Chondrocyte (in vitro differentiated cells): ENCODE results near the gene PGPEP1. TPM values are rescaled to one million over a fixed set of nuclear protein-coding genes. Genes with fewer than 3 reads are reported as not detected.

Experiments
- DNase-seq: peaks from one replicate; pipeline ENCODE4 v3.0.0; 2021; ENCODE audit warnings: mixed read lengths, low spot score
- H3K27ac Mint-ChIP-seq: one replicate; pipeline ENCODE4 v1.8.0; 2021; ENCODE audit warnings: mild to moderate bottlenecking, moderate library complexity, mixed read lengths; ENCODE audit not compliant: unreplicated experiment
- H3K27me3 Mint-ChIP-seq: 2 replicates; pipeline ENCODE4 v1.8.0; 2021; ENCODE audit warnings: low read depth, mixed read lengths
- H3K36me3 Mint-ChIP-seq: 2 replicates; pipeline ENCODE4 v1.8.0; 2021; ENCODE audit warnings: low read depth, mixed read lengths
- H3K4me1 Mint-ChIP-seq: 2 replicates; pipeline ENCODE4 v1.8.0; 2021; ENCODE audit warnings: low read depth, mild to moderate bottlenecking, mixed read lengths
- H3K4me3 Mint-ChIP-seq: one replicate; pipeline ENCODE4 v1.8.0; 2021; ENCODE audit warnings: mild to moderate bottlenecking, moderate library complexity, mixed read lengths; ENCODE audit not compliant: unreplicated experiment
- H3K9me3 Mint-ChIP-seq: 2 replicates; pipeline ENCODE4 v1.8.0; 2021; ENCODE audit warnings: low read depth, mixed read lengths
- total RNA-seq: library from RNA; stranded (reverse); gene quantifications from 3 replicates; pipeline ENCODE4 v1.2.1, GENCODE V29; 2021
- TF ChIP-seq, protein P1 (sequence below): fragments of 200-600 bp; sonication (generic); IDR thresholded peaks from 2 replicates; pipeline ENCODE4 v1.5.0; 2021; ENCODE audit warnings: antibody characterized with exemption, mild to moderate bottlenecking, moderate library complexity

PGPEP1 gene
- total RNA-seq, 1 donor from 2014 or later, result 21.5 TPM

DNA sequence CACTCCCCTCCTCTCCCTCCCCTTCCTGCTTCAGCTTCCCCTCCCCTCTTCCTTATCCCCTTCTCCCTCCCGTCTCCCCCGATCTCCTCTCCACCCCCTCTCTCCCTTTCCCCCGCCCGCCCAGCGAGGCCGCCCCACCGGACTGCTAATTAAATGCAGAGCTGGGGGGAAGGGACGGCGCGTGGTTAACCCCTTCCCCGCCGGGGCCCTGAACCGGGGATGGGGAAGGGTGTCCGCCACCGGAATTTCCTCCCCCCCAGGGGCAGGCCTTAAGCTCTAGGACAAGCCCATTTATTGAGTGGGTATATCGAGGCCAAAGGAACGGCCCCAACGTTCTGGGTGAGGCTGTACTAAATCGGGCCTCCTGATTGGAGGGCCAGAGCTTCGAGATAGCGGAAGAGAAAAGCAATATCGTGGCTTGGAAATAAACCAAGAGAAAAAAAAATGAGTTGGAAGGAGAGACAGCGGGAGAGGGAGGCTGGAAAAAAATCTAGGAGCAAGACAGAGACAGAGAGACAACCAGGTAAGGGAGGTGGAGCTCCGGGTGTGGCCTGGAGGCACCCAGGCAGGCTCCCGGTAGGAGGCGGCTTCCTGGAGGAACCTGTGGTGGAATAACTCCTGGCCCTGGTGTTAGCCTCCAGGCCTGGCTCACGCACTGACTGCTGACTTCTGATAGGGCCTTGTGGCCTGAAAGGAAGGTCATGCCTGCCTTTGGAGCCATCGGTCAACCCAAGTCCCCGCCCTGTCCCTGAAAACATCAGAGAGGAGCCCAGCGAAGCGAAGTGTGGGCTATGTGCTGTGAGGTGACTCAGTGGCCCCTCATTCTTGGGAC lies 47.4 kb upstream of the PGPEP1 start:
- Mint-ChIP-seq H3K36me3 (no peaks in the 10 kb centered on the region), H3K27ac (peak overlapping the region; percentile 98), H3K4me1 (peaks cover 44% of the 10 kb centered on the region), H3K9me3 (no peaks in the 10 kb centered on the region), H3K27me3 (no peaks in the 10 kb centered on the region), H3K4me3 (peak overlapping the region; percentile 81)
- TF ChIP-seq, protein P1, sequence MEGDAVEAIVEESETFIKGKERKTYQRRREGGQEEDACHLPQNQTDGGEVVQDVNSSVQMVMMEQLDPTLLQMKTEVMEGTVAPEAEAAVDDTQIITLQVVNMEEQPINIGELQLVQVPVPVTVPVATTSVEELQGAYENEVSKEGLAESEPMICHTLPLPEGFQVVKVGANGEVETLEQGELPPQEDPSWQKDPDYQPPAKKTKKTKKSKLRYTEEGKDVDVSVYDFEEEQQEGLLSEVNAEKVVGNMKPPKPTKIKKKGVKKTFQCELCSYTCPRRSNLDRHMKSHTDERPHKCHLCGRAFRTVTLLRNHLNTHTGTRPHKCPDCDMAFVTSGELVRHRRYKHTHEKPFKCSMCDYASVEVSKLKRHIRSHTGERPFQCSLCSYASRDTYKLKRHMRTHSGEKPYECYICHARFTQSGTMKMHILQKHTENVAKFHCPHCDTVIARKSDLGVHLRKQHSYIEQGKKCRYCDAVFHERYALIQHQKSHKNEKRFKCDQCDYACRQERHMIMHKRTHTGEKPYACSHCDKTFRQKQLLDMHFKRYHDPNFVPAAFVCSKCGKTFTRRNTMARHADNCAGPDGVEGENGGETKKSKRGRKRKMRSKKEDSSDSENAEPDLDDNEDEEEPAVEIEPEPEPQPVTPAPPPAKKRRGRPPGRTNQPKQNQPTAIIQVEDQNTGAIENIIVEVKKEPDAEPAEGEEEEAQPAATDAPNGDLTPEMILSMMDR, result no peak
- DNase-seq, result no peak

DNA sequence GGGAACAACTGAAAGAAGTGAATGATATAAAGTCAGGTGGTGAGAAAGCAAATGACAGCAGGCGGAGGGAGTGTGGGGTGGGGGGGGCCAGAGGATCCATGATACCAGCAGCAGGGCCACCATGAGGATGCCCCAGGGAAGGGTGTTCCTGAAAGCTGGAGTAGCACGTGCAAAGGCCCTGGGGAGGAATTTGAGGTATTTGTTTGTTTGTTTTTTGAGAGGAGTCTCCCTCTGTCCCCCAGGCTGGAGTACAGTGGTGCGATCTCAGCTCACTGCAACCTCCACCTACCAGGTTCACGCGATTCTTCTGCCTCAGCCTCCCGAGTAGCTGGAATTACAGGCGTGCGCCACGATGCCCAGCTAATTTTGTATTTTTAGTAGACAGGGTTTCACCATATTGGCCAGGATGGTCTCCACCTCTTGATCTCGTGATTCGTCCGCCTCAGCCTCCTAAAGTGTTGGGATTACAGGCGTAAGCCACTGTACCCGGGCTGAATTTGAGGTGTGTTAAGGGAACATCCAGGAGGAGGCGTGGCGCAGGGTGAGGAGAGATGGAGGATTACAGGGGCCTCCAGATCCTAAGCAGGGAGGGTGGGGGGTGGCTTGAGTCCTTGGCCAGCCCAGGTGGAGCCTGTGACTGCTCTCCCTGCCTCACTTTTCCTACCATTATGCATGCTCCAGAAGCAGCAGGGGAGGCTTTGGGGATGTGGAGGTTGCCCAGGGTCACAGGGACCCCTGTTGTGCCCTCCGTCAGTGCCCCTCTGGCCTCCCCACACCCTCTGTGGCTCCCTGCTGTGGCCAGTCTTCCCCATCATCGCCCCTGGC lies 46.5 kb upstream of the PGPEP1 start:
- Mint-ChIP-seq H3K9me3 (no peaks in the 10 kb centered on the region), H3K27me3 (no peaks in the 10 kb centered on the region), H3K4me3 (no peak overlapping the region), H3K4me1 (peaks cover 43% of the 10 kb centered on the region), H3K27ac (peak overlapping the region; percentile 57), H3K36me3 (no peaks in the 10 kb centered on the region)
- no peak for DNase-seq
- TF ChIP-seq, protein P1, result no peak

DNA sequence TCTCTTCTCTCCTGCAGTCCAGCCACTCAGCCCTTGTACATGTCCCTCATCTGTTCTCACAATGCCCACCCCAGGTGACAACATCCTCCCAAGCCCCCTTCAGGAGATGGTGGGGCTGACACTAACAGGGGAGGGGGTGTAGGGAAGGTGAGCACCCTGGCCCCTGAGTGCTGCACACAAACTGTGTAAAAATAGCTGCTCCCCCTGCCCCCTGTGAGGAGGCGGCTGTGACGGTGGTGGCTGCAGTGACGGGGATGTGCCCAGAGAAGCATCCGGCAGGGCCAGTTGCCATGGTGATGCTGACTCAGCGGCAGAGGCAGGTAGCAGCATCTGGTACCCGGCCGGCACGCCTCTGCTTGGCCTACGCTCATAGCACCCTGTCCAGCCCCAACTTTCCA lies 45.9 kb upstream of the PGPEP1 start:
- TF ChIP-seq, protein P1, result no peak
- H3K4me3 Mint-ChIP-seq, result no peak overlapping the region
- no peak overlapping the region for H3K27ac Mint-ChIP-seq
- no peaks in the 10 kb centered on the region for H3K27me3 Mint-ChIP-seq
- no peaks in the 10 kb centered on the region for H3K9me3 Mint-ChIP-seq
- H3K36me3 Mint-ChIP-seq, result no peaks in the 10 kb centered on the region
- no peak for DNase-seq
- peaks cover 48% of the 10 kb centered on the region for H3K4me1 Mint-ChIP-seq

DNA sequence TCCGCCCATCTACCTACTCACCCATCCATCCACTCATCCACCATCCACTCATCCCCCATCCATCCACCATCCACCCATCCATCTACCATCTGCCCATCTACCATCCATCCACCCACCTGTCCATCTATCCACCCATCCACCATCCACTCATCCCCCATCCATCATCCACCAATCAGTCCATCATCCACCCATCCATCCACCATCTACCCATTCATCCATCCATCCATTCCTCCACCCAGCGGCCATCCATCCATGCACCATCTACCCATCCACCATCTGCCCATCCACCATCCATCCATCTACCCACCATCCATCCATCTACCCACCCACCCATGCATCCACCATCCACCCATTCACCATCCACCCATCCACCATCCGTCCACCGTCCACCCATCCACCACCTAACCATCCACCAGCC lies 45.4 kb upstream of the PGPEP1 start:
- no peaks in the 10 kb centered on the region for H3K9me3 Mint-ChIP-seq
- no peak for DNase-seq
- H3K27me3 Mint-ChIP-seq, result no peaks in the 10 kb centered on the region
- H3K36me3 Mint-ChIP-seq, result no peaks in the 10 kb centered on the region
- TF ChIP-seq, protein P1, result no peak
- no peak overlapping the region for H3K4me3 Mint-ChIP-seq
- H3K27ac Mint-ChIP-seq, result no peak overlapping the region
- peaks cover 43% of the 10 kb centered on the region for H3K4me1 Mint-ChIP-seq

DNA sequence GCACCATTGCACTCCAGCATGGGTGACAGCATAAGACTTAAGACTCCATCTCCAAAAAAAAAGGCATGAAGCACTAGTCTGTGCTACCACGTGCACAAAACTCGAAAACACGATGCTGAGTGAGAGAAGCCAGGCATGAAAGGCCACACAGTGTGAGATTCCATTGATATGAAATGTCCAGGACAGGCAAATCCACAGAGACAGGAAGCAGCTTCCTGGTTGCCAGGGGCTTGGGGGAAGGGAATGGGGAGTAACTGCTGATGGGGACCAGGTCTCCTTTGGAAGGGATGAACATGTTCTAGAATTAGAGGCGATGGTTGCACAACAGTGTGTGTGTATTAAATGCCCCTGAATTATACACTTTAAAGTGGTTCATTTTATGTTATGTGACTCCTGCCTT lies 43.1 kb upstream of the PGPEP1 start:
- Mint-ChIP-seq H3K27me3 (no peaks in the 10 kb centered on the region), H3K36me3 (no peaks in the 10 kb centered on the region), H3K4me3 (no peak overlapping the region), H3K9me3 (no peaks in the 10 kb centered on the region), H3K4me1 (peaks cover 35% of the 10 kb centered on the region), H3K27ac (no peak overlapping the region)
- TF ChIP-seq, protein P1, result no peak
- DNase-seq, result no peak
